HFFc6 (cell line): ENCODE data around the gene CDK5RAP1. TPM values are rescaled to one million over a fixed set of nuclear protein-coding genes. Genes with fewer than 3 reads are reported as not detected.

Experiments used
- DNase-seq: peaks from one replicate; pipeline ENCODE4 v3.0.0-alpha.2; 2018
- H3K27ac Mint-ChIP-seq: 2 replicates; pipeline ENCODE4 v1.8.0; 2020; ENCODE audit warnings: mild to moderate bottlenecking, mixed read lengths
- H3K27me3 Mint-ChIP-seq: 2 replicates; pipeline ENCODE4 v1.8.0; 2021; ENCODE audit warnings: mild to moderate bottlenecking, moderate library complexity, mixed read lengths; ENCODE audit not compliant: insufficient read depth
- H3K36me3 Mint-ChIP-seq: 2 replicates; pipeline ENCODE4 v1.8.0; 2021; ENCODE audit warnings: low read depth, mixed read lengths
- H3K4me1 Mint-ChIP-seq: 2 replicates; pipeline ENCODE4 v1.8.0; 2020; ENCODE audit warnings: low read depth, mixed read lengths
- H3K4me3 Mint-ChIP-seq: 2 replicates; pipeline ENCODE4 v1.8.0; 2020; ENCODE audit warnings: mild to moderate bottlenecking, moderate library complexity, mixed read lengths
- H3K9me3 Mint-ChIP-seq: 2 replicates; pipeline ENCODE4 v1.8.0; 2020; ENCODE audit warnings: mild to moderate bottlenecking, mixed read lengths
- total RNA-seq, 6 experiments: library from RNA; stranded (reverse); fragmentation: NEBNext Ultra II Directional; extraction: Animal tissue kit (Norgen Biotek cat#: 25700); gene quantifications; 2 replicates in 1 of 6; 3 replicates in 5 of 6; pipeline ENCODE4 v1.2.3, GENCODE V29; 2021
- TF ChIP-seq, protein P1 (sequence below): fragments of 200-600 bp; sonication (generic); IDR thresholded peaks from 2 replicates; pipeline ENCODE4 v1.5.0; 2021; ENCODE audit warnings: antibody characterized with exemption, mild to moderate bottlenecking

Gene CDK5RAP1
- total RNA-seq, 6 experiments from 2014 or later = 22.8 to 28.4 (median 25.0) TPM

DNA sequence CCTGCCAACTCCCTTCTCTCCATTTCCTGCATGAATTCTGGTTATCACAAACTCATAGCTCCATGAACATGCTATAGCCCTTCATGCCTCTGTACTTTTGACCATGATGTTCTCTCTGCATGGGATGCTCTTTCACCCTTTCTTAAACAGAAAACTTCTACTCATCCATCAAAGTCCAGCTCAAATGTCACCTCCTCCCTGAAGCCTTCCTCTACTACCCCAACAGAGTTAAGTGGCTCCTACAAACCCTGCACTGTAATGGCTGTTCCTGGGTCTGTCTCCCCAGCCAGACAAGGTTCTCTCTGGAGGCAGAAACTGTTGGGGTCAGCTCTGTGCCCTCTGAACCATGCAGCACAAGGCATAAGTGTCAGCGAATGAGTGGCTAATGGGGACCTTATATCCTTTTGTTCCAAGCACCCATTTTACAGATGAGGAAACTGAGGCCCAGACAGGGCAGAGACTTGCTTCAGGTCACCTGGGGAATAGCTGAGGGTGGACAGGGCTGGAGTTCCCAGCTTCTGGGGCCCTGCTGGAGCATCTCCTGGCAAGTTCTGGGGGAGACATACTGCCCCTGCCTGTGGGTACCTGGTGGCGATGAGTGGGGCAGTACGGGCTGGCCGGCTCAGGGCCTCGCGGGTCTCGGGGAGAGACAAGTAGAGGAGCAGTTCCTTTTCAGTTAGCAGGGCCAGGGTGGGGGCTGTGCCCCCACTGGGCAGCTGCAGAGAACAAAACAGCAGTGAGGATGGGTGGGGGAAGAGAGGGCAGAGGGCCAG lies 10.6 kb upstream of the CDK5RAP1 start:
- no peak for DNase-seq
- no peak overlapping the region for H3K4me3 Mint-ChIP-seq
- no peaks in the 10 kb centered on the region; the same call in 1 of the 2 replicates for H3K27me3 Mint-ChIP-seq
- H3K27ac Mint-ChIP-seq = no peak overlapping the region
- H3K9me3 Mint-ChIP-seq = peaks cover 4% of the 10 kb centered on the region; the same call in 1 of the 2 replicates
- H3K36me3 Mint-ChIP-seq = peaks cover 11% of the 10 kb centered on the region
- TF ChIP-seq, protein P1, sequence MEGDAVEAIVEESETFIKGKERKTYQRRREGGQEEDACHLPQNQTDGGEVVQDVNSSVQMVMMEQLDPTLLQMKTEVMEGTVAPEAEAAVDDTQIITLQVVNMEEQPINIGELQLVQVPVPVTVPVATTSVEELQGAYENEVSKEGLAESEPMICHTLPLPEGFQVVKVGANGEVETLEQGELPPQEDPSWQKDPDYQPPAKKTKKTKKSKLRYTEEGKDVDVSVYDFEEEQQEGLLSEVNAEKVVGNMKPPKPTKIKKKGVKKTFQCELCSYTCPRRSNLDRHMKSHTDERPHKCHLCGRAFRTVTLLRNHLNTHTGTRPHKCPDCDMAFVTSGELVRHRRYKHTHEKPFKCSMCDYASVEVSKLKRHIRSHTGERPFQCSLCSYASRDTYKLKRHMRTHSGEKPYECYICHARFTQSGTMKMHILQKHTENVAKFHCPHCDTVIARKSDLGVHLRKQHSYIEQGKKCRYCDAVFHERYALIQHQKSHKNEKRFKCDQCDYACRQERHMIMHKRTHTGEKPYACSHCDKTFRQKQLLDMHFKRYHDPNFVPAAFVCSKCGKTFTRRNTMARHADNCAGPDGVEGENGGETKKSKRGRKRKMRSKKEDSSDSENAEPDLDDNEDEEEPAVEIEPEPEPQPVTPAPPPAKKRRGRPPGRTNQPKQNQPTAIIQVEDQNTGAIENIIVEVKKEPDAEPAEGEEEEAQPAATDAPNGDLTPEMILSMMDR = no peak
- peaks cover 9% of the 10 kb centered on the region for H3K4me1 Mint-ChIP-seq

DNA sequence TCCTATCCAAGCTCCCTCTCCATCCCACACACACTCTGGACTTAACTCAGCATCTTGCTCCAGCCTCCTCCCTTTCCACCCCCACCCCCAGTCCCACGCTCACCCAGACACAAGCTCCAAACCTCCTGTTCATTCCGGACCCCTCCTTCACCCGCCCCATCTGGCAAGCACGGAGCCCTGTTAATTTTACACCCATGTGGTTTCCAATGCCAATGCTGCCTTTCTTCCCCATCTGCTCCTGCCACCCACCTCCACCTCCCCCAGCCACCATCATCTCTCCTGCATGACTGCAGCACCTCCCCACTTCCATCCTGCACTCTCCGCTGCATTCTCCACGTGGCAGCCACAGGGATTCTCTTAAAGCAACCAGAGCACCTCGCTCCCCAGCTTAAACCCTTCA lies 9.9 kb upstream of the CDK5RAP1 start:
- DNase-seq = no peak
- no peaks in the 10 kb centered on the region; the same call in 1 of the 2 replicates for H3K27me3 Mint-ChIP-seq
- peaks cover 4% of the 10 kb centered on the region; the same call in 1 of the 2 replicates for H3K9me3 Mint-ChIP-seq
- no peak overlapping the region for H3K4me3 Mint-ChIP-seq
- TF ChIP-seq, protein P1 = no peak
- H3K4me1 Mint-ChIP-seq = peaks cover 10% of the 10 kb centered on the region
- H3K27ac Mint-ChIP-seq = no peak overlapping the region
- peaks cover 12% of the 10 kb centered on the region for H3K36me3 Mint-ChIP-seq

DNA sequence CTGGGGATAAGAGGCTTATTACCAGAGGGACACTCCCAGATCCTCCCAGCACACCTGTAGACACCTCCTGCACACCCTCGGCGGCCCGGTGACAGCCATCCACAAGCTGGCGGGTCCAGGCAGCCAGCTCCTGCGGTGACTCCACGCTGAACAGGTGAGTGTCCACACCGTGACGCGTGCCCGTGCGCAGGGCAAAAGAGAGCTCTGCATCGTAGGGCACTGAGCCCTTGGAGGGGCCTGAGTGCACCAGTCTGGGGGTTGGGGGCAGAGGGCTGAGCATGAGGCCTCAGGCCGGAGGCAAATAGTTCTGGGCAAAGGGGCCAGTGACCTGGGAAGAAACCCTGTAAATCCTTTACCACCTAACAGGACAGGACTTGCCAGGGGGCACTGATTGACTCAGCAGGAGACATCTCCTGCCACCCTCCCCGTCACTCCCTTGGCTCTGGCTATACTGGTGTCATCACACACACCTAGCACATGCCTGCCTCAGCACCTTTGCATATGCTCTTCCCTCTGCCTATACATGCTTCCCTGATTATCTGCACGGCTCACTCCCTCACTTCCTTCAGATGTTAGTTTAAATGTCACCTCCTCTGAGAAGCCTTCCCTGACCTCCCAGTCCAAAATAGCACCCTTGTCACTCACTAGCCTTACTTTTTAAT lies 8.9 kb upstream of the CDK5RAP1 start:
- Mint-ChIP-seq H3K36me3 (peaks cover 12% of the 10 kb centered on the region), H3K9me3 (peaks cover 4% of the 10 kb centered on the region; the same call in 1 of the 2 replicates), H3K27ac (no peak overlapping the region), H3K4me1 (peaks cover 10% of the 10 kb centered on the region), H3K27me3 (no peaks in the 10 kb centered on the region; the same call in 1 of the 2 replicates), H3K4me3 (no peak overlapping the region)
- DNase-seq = no peak
- TF ChIP-seq, protein P1 = no peak

DNA sequence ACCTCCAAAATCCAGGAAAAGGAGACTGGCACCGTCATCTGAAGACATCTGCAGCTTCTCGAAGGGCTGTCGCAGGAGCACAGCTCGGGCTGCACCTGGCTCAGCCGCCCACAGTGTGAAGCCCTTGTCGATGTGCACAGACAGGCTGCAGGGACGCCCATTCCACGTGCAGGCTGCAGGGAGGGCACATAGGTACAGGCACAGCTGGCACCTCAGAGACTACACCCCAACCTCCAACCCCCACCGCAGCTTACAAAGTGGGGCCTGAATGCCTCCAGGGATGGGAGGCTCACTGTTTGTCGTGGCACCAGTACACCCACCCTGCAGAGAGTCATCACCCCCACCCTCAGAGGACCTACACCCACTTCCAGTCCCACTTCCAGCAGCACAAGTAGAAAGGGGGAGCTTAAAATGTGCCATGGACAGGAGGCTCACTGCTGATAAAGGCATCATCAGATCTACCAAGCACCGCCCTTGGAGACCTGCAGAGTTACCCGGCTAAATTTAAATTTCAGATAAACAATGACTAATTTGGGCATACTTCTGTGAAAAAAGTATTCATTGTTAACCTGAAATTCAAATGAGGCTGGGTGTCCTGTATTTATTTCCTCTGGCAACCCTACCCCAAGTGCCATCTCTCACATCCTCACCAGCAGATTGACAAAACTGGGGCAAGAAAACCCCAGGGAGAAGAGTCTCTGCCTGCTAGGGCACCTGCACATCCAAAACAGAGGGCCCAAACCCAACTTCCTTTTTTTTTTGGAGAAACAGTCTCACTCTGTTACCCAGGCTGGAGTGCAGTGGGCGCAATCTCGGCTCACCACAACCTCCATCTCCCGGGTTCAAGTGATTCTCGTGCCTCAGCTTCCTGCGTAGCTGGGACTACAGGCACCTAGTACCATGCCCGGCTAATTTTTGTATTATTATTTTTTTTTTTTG lies 7.7 kb upstream of the CDK5RAP1 start:
- Mint-ChIP-seq H3K9me3 (peaks cover 4% of the 10 kb centered on the region; the same call in 1 of the 2 replicates), H3K4me1 (peaks cover 15% of the 10 kb centered on the region), H3K4me3 (no peak overlapping the region), H3K27me3 (no peaks in the 10 kb centered on the region; the same call in 1 of the 2 replicates), H3K36me3 (peaks cover 17% of the 10 kb centered on the region), H3K27ac (no peak overlapping the region; the same call in 1 of the 2 replicates)
- no peak for DNase-seq
- TF ChIP-seq, protein P1 = no peak

DNA sequence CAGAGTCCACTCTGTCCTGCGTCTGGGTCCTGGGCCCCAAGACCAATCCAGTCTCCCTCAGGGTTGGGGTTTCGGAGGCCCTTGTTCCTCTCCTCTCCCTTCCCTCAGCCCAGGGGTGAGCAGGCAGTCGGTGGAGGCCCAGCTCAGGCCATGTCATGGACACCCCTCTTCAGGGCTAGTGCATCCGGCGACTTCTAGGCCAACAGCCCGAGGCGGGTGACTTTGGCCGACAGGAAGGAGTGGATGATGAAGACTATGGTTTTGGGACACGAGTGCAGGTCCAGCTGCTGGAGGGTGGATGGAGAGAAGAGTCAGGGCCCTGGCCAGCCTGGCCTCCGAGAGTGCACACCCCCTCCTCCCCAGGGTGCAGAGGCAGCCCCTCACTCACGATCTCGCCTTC lies 7.0 kb upstream of the CDK5RAP1 start:
- Mint-ChIP-seq H3K4me1 (peaks cover 19% of the 10 kb centered on the region), H3K9me3 (peaks cover 4% of the 10 kb centered on the region; the same call in 1 of the 2 replicates), H3K27ac (no peak overlapping the region), H3K27me3 (no peaks in the 10 kb centered on the region; the same call in 1 of the 2 replicates), H3K36me3 (peaks cover 20% of the 10 kb centered on the region), H3K4me3 (no peak overlapping the region)
- TF ChIP-seq, protein P1 = no peak
- DNase-seq = no peak
